ENCODE measurements around the gene DHDDS. TPM values are rescaled to one million over a fixed set of nuclear protein-coding genes. Genes with fewer than 3 reads are reported as not detected.

The DHDDS gene
- total and polyA plus RNA-seq, 2 of the 13 experiments (the other 11 are each of a cell fraction or from before 2014, with no cell fraction given), result 18.9 to 28.3 TPM

GRCh38 chr1:26408604-26409003 lies 23.5 kb upstream of the DHDDS start:
- no TSS peak for BruUV-seq (replicated peaks)
- intact Hi-C loops (cut with micrococcal nuclease; ENCODE audit: unreplicated experiment), result no loop called here
- Histone ChIP-seq H3K27ac (ENCODE audit: extremely low read length, insufficient read depth, low read length) (no peak overlapping the region), H3K9me3 (ENCODE audit: low read length) (no peaks in the 10 kb centered on the region), H3K4me2 (ENCODE audit: low read depth, low read length) (no peak overlapping the region), H3K36me3 (replicated peaks in 1 of 2; ENCODE audit: control insufficient read depth in 1 of 2, insufficient read depth in 2 of 2, low read length in 2 of 2) (no peaks in the 10 kb centered on the region), H4K20me1 (ENCODE audit: insufficient read depth, low read length) (no peaks in the 10 kb centered on the region), H3K4me3 (replicated peaks in 1 of 3; ENCODE audit: insufficient read depth in 1 of 3, low read depth in 2 of 3, low read length in 3 of 3) (no peak overlapping the region), H3K9ac (ENCODE audit: insufficient read depth, low read depth, low read length) (no peak overlapping the region), H2AFZ (ENCODE audit: low read length) (no peak overlapping the region), H3K27me3 (ENCODE audit: control insufficient read depth in 1 of 2, insufficient read depth in 2 of 2, low read length in 2 of 2) (peaks cover 7 to 32% of the 10 kb centered on the region in 2 experiments; a peak in 4 of 5 replicates), H3K79me2 (ENCODE audit: insufficient read depth, low read length) (no peaks in the 10 kb centered on the region), H3K4me1 (ENCODE audit: insufficient read depth, low read length) (peaks cover 17% of the 10 kb centered on the region)
- peak; percentile 66 for FAIRE-seq
- in situ Hi-C loops (cut with HindIII; ENCODE audit: extremely low pct_ligation_motif_present, low pct_unique_long_range_greater_than_20kb), result no loop called here
- CTCF ChIA-PET (ENCODE audit: low intra/inter-chr PET ratio, low total read pairs), result no interaction called here
- 2% methylated on average over 12 of the region's 12 CpGs for WGBS (ENCODE audit: low lambda C conversion rate)
- POLR2A ChIA-PET, result interaction anchor here (0.7 kb wide), 1 partner anchor 89 kb away, joined by 3 read pairs; no protein-coding TSS in a partner anchor
- peak; percentile 46 for DNase-seq (ENCODE audit: low spot score)
- ATAC-seq, result peak; percentile 78
- TF ChIP-seq ATF3 (CRISPR knock-in tag; IDR thresholded peaks at IDR 0.05), result peak; percentile 99
- TF ChIP-seq THRA (CRISPR knock-in tag; IDR thresholded peaks at IDR 0.05; ENCODE audit: borderline replicate concordance), result peak; percentile 99
- TF ChIP-seq IRF2 (CRISPR knock-in tag; IDR thresholded peaks at IDR 0.05), result peak; percentile 100
- TF ChIP-seq RFXANK (CRISPR knock-in tag; IDR thresholded peaks at IDR 0.05), result peak; percentile 99
- peak; percentile 99 for TF ChIP-seq MEF2D (CRISPR knock-in tag; IDR thresholded peaks at IDR 0.05)
- peak; percentile 100 for TF ChIP-seq ZNF790 (CRISPR knock-in tag; IDR thresholded peaks at IDR 0.05; ENCODE audit: borderline replicate concordance)
- TF ChIP-seq PAWR (CRISPR knock-in tag; IDR thresholded peaks at IDR 0.05; ENCODE audit: borderline replicate concordance), result peak; percentile 100
- TF ChIP-seq ZNF792 (CRISPR knock-in tag; IDR thresholded peaks at IDR 0.05), result peak; percentile 100
- TF ChIP-seq FOXK2 (IDR thresholded peaks at IDR 0.05), result no peak
- peak; percentile 100 for TF ChIP-seq IKZF4 (CRISPR knock-in tag; IDR thresholded peaks at IDR 0.05; ENCODE audit: borderline replicate concordance, low read depth, not compliant biosample characterization)
- peak; percentile 94 for TF ChIP-seq ZNF382 (CRISPR knock-in tag; IDR thresholded peaks at IDR 0.05; ENCODE audit: borderline replicate concordance)
- peak; percentile 98 for TF ChIP-seq HOXA3 (CRISPR knock-in tag; IDR thresholded peaks at IDR 0.05)
- TF ChIP-seq ZNF552 (CRISPR knock-in tag; IDR thresholded peaks at IDR 0.05; ENCODE audit: borderline replicate concordance), result peak; percentile 100
- TF ChIP-seq BORCS8-MEF2B (CRISPR knock-in tag; IDR thresholded peaks at IDR 0.05), result peak; percentile 100
- TF ChIP-seq SAP130 (CRISPR knock-in tag; IDR thresholded peaks at IDR 0.05; ENCODE audit: low read depth), result peak; percentile 100
- no peak for TF ChIP-seq TBX3 (IDR thresholded peaks at IDR 0.05; ENCODE audit: borderline replicate concordance)
- TF ChIP-seq SETDB1 (CRISPR knock-in tag; IDR thresholded peaks at IDR 0.05; ENCODE audit: borderline replicate concordance), result 0 out of 2 replicates have a peak, but pooled peaks have one; percentile 30
- TF ChIP-seq ZNF333 (CRISPR knock-in tag; IDR thresholded peaks at IDR 0.05; ENCODE audit: borderline replicate concordance), result peak; percentile 100
- TF ChIP-seq CSRNP1 (CRISPR knock-in tag; IDR thresholded peaks at IDR 0.05), result peak; percentile 100
- no peak for TF ChIP-seq FIP1L1 (IDR thresholded peaks at IDR 0.05; ENCODE audit: borderline replicate concordance, insufficient read depth, low read depth, low read length)
- peak; percentile 93 for TF ChIP-seq TAF1 (CRISPR knock-in tag; IDR thresholded peaks at IDR 0.05)
